ENCODE results near the gene WBP1.
"Not testable (repeated sequence)": the region's sequence is repeated elsewhere in the genome, so short reads cannot be mapped to it uniquely, and the experiment has no call there.

WBP1 gene

GRCh38 chr2:74481431-74481830 lies 23.2 kb downstream of the WBP1 start:
- no CpG with 5 or more reads among the region's 3 CpGs for WGBS (ENCODE audit: extremely low coverage, insufficient coverage, low lambda C conversion rate)
- no peak overlapping the region for H3K27ac ChIP-seq (ENCODE audit: low read depth, low read length)
- no peak overlapping the region for H3K18ac ChIP-seq (ENCODE audit: low read length)
- no peaks in the 10 kb centered on the region for H3K27me3 ChIP-seq (ENCODE audit: insufficient read depth, low read length, poor library complexity)
- H3K23ac ChIP-seq (ENCODE audit: low read length): peak overlapping the region; percentile 37
- no peak overlapping the region for H2BK120ac ChIP-seq (ENCODE audit: low read depth, low read length)
- H3K4me2 ChIP-seq (ENCODE audit: low read length): peak overlapping the region; percentile 99
- H3K36me3 ChIP-seq (ENCODE audit: control insufficient read depth, insufficient read depth, low read length): peaks cover 3% of the 10 kb centered on the region
- no peak overlapping the region for H3K4ac ChIP-seq (ENCODE audit: low read depth, low read length)
- peak overlapping the region; percentile 84 for H3K9ac ChIP-seq (ENCODE audit: low read length)
- peak overlapping the region; percentile 92 for H3K56ac ChIP-seq (ENCODE audit: low read length)
- no peaks in the 10 kb centered on the region for H3K79me2 ChIP-seq (ENCODE audit: control insufficient read depth, insufficient read depth, low read length)
- no peaks in the 10 kb centered on the region for H3K4me1 ChIP-seq (ENCODE audit: control insufficient read depth, low read depth, low read length)
- peaks cover 12% of the 10 kb centered on the region for H3K79me1 ChIP-seq (ENCODE audit: low read length)
- H2AK5ac ChIP-seq (ENCODE audit: low read length): no peak overlapping the region
- H2BK5ac ChIP-seq (ENCODE audit: low read length): no peak overlapping the region
- no peak overlapping the region for H2BK15ac ChIP-seq (replicated peaks; ENCODE audit: low read depth)
- no peak for DNase-seq
- no peak overlapping the region for H4K5ac ChIP-seq (ENCODE audit: low read length)
- no peak overlapping the region for H4K8ac ChIP-seq (ENCODE audit: low read depth, low read length)
- peak overlapping the region; percentile 70 for H3K4me3 ChIP-seq (ENCODE audit: low read length)

DNA sequence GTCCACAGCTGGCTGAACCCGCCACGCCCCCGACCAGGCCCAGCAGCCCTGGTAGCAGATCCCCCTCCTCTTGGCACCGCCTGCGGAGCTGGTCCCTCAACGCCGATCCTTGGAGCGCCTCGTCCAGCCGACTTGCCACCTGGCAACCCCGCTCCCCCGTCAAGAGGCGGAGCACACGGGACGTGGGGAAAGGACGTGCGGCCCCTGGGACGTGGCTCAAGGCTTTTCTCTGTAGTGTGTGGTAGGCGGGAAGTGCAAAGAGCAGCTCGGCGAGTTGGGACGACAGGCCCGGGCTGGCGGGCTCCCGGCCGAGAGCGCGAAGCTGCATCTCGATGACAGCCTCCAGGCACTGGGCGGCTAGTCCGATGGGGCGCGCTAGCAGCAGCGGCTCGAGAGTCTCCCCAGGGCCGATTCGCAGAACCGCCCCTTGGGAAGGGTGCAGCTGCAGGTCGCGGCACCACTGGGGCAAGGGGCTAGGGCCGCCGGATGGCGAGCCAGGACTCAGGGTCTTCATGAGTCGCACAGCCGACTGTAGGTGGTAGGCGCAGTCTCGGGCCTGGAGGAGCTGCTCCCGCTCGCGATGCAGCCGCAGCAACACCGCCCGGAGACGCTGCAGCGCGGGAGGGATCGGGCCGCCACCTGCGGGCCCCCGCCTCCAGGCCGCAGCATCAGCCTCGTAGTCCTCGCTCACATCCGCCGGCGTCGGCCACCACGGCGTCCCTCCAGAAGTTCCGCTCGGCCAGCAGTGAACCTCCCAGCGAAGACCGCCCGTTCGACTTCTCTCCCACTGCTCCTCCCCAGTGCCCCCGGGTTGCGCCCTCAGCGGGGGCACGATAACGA lies 23.9 kb downstream of the WBP1 start:
- DNase-seq: peak; percentile 51
- Histone ChIP-seq H3K79me1 (ENCODE audit: low read length) (peaks cover 12% of the 10 kb centered on the region), H3K9ac (ENCODE audit: low read length) (peak overlapping the region; percentile 84), H3K4me3 (ENCODE audit: low read length) (peak overlapping the region; percentile 70), H3K23ac (ENCODE audit: low read length) (peak overlapping the region; percentile 37), H3K4me1 (ENCODE audit: control insufficient read depth, low read depth, low read length) (no peaks in the 10 kb centered on the region), H3K4ac (ENCODE audit: low read depth, low read length) (peak overlapping the region; percentile 5), H3K27me3 (ENCODE audit: insufficient read depth, low read length, poor library complexity) (no peaks in the 10 kb centered on the region), H2AK5ac (ENCODE audit: low read length) (no peak overlapping the region), H2BK5ac (ENCODE audit: low read length) (peak overlapping the region; percentile 47), H3K56ac (ENCODE audit: low read length) (peak overlapping the region; percentile 92), H4K5ac (ENCODE audit: low read length) (no peak overlapping the region), H3K4me2 (ENCODE audit: low read length) (peak overlapping the region; percentile 99), H3K18ac (ENCODE audit: low read length) (peak overlapping the region; percentile 2), H2BK120ac (ENCODE audit: low read depth, low read length) (no peak overlapping the region), H4K8ac (ENCODE audit: low read depth, low read length) (no peak overlapping the region), H2BK15ac (replicated peaks; ENCODE audit: low read depth) (no peak overlapping the region), H3K79me2 (ENCODE audit: control insufficient read depth, insufficient read depth, low read length) (no peaks in the 10 kb centered on the region), H3K27ac (ENCODE audit: low read depth, low read length) (peak overlapping the region; percentile 49), H3K36me3 (ENCODE audit: control insufficient read depth, insufficient read depth, low read length) (peaks cover 3% of the 10 kb centered on the region)
- no CpG with 5 or more reads among the region's 80 CpGs for WGBS (ENCODE audit: extremely low coverage, insufficient coverage, low lambda C conversion rate)

GRCh38 chr2:74482801-74483674 lies 24.8 kb downstream of the WBP1 start, which contains the start of the genes CCDC142 and TTC31:
TSS of gene CCDC142 (minus strand) at chr2:74482998. CDS start at chr2:74482837, 161 bp downstream.
TSS of gene TTC31 (plus strand) at chr2:74483081. CDS start at chr2:74483096, 15 bp downstream.
- peak within 1 kb of the TSS; percentile 2 for H3K23ac ChIP-seq (ENCODE audit: low read length)
- no peak within 1 kb of the TSS for H2BK15ac ChIP-seq (replicated peaks; ENCODE audit: low read depth)
- WGBS (ENCODE audit: extremely low coverage, insufficient coverage, low lambda C conversion rate): no CpG with 5 or more reads among the region's 50 CpGs
- peak within 1 kb of the TSS; percentile 84 for H3K9ac ChIP-seq (ENCODE audit: low read length)
- no peak within 1 kb of the TSS for H2BK120ac ChIP-seq (ENCODE audit: low read depth, low read length)
- H3K36me3 ChIP-seq (ENCODE audit: control insufficient read depth, insufficient read depth, low read length): peaks cover 3% of the 10 kb centered on the region
- H3K27me3 ChIP-seq (ENCODE audit: insufficient read depth, low read length, poor library complexity): no peaks in the 10 kb centered on the region
- peak within 1 kb of the TSS; percentile 99 for H3K4me2 ChIP-seq (ENCODE audit: low read length)
- H3K4ac ChIP-seq (ENCODE audit: low read depth, low read length): peak within 1 kb of the TSS; percentile 5
- H3K79me1 ChIP-seq (ENCODE audit: low read length): peaks cover 12% of the 10 kb centered on the region
- H3K56ac ChIP-seq (ENCODE audit: low read length): peak within 1 kb of the TSS; percentile 94
- H3K4me3 ChIP-seq (ENCODE audit: low read length): peak within 1 kb of the TSS; percentile 75
- H4K5ac ChIP-seq (ENCODE audit: low read length): no peak within 1 kb of the TSS
- H2AK5ac ChIP-seq (ENCODE audit: low read length): no peak within 1 kb of the TSS
- DNase-seq: peak; percentile 98
- H3K27ac ChIP-seq (ENCODE audit: low read depth, low read length): peak within 1 kb of the TSS; percentile 62
- no peaks in the 10 kb centered on the region for H3K79me2 ChIP-seq (ENCODE audit: control insufficient read depth, insufficient read depth, low read length)
- H4K8ac ChIP-seq (ENCODE audit: low read depth, low read length): peak within 1 kb of the TSS; percentile 83
- peak within 1 kb of the TSS; percentile 86 for H2BK5ac ChIP-seq (ENCODE audit: low read length)
- H3K18ac ChIP-seq (ENCODE audit: low read length): peak within 1 kb of the TSS; percentile 55
- H3K4me1 ChIP-seq (ENCODE audit: control insufficient read depth, low read depth, low read length): no peaks in the 10 kb centered on the region

DNA sequence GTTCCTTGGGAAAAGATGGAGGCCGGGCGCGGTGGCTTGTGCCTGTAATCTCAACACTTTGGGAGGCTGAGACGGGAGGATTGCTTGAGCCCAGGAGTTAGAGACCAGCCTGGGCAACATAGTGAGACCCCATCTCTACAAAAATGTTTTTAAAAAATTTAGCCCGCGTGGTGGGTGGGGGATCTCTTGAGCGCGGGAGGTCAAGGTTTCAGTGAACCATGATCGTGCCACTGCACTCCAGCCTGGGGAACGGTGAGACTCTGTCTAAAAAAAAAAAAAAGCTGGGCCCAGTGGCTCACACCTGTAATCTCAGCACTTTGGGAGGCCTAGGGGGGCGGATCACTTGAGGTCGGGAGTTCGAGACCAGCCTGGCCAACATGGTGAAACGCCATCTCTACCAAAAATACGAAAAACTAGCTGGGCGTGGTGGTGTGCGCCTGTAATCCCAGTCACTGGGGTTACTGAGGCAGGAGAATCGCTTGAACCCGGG lies 25.5 kb downstream of the WBP1 start:
- not testable (repeated sequence) for H2AK5ac ChIP-seq (ENCODE audit: low read length); H3K27me3 ChIP-seq (ENCODE audit: insufficient read depth, low read length, poor library complexity); DNase-seq; H2BK120ac ChIP-seq (ENCODE audit: low read depth, low read length); H4K5ac ChIP-seq (ENCODE audit: low read length); H3K36me3 ChIP-seq (ENCODE audit: control insufficient read depth, insufficient read depth, low read length); H3K4ac ChIP-seq (ENCODE audit: low read depth, low read length); H3K18ac ChIP-seq (ENCODE audit: low read length); H3K23ac ChIP-seq (ENCODE audit: low read length); H2BK5ac ChIP-seq (ENCODE audit: low read length); H2BK15ac ChIP-seq (replicated peaks; ENCODE audit: low read depth); H3K79me2 ChIP-seq (ENCODE audit: control insufficient read depth, insufficient read depth, low read length); H3K4me1 ChIP-seq (ENCODE audit: control insufficient read depth, low read depth, low read length); H4K8ac ChIP-seq (ENCODE audit: low read depth, low read length); H3K27ac ChIP-seq (ENCODE audit: low read depth, low read length)
- Histone ChIP-seq H3K79me1 (ENCODE audit: low read length) (peaks cover 12% of the 10 kb centered on the region), H3K56ac (ENCODE audit: low read length) (peak overlapping the region; percentile 71), H3K4me2 (ENCODE audit: low read length) (peak overlapping the region; percentile 52), H3K9ac (ENCODE audit: low read length) (peak overlapping the region; percentile 63), H3K4me3 (ENCODE audit: low read length) (peak overlapping the region; percentile 23)
- WGBS (ENCODE audit: extremely low coverage, insufficient coverage, low lambda C conversion rate): no CpG with 5 or more reads among the region's 19 CpGs

- no peak overlapping the region for H3K18ac ChIP-seq (ENCODE audit: low read length)
- H3K4me1 ChIP-seq (ENCODE audit: control insufficient read depth, low read depth, low read length): no peaks in the 10 kb centered on the region
- no peak for DNase-seq
- no peak overlapping the region for H3K56ac ChIP-seq (ENCODE audit: low read length)
- no peak overlapping the region for H3K23ac ChIP-seq (ENCODE audit: low read length)
- H4K5ac ChIP-seq (ENCODE audit: low read length): no peak overlapping the region
- no peaks in the 10 kb centered on the region for H3K79me2 ChIP-seq (ENCODE audit: control insufficient read depth, insufficient read depth, low read length)
- H3K27ac ChIP-seq (ENCODE audit: low read depth, low read length): no peak overlapping the region
- no peak overlapping the region for H4K8ac ChIP-seq (ENCODE audit: low read depth, low read length)
- H3K36me3 ChIP-seq (ENCODE audit: control insufficient read depth, insufficient read depth, low read length): peaks cover 2% of the 10 kb centered on the region
- peaks cover 7% of the 10 kb centered on the region for H3K79me1 ChIP-seq (ENCODE audit: low read length)
- no peak overlapping the region for H2BK15ac ChIP-seq (replicated peaks; ENCODE audit: low read depth)
- H3K27me3 ChIP-seq (ENCODE audit: insufficient read depth, low read length, poor library complexity): no peaks in the 10 kb centered on the region
- H3K4me2 ChIP-seq (ENCODE audit: low read length): no peak overlapping the region
- no peak overlapping the region for H3K4me3 ChIP-seq (ENCODE audit: low read length)
- no peak overlapping the region for H2AK5ac ChIP-seq (ENCODE audit: low read length)
- no peak overlapping the region for H2BK120ac ChIP-seq (ENCODE audit: low read depth, low read length)
- H3K9ac ChIP-seq (ENCODE audit: low read length): no peak overlapping the region
- no CpG with 5 or more reads among the region's 2 CpGs for WGBS (ENCODE audit: extremely low coverage, insufficient coverage, low lambda C conversion rate)
- H3K4ac ChIP-seq (ENCODE audit: low read depth, low read length): no peak overlapping the region
- no peak overlapping the region for H2BK5ac ChIP-seq (ENCODE audit: low read length)
Measured at GRCh38 chr2:74486141-74486540, 27.9 kb downstream of the WBP1 start.
